ENCODE measurements around the gene IFI30.

DNA sequence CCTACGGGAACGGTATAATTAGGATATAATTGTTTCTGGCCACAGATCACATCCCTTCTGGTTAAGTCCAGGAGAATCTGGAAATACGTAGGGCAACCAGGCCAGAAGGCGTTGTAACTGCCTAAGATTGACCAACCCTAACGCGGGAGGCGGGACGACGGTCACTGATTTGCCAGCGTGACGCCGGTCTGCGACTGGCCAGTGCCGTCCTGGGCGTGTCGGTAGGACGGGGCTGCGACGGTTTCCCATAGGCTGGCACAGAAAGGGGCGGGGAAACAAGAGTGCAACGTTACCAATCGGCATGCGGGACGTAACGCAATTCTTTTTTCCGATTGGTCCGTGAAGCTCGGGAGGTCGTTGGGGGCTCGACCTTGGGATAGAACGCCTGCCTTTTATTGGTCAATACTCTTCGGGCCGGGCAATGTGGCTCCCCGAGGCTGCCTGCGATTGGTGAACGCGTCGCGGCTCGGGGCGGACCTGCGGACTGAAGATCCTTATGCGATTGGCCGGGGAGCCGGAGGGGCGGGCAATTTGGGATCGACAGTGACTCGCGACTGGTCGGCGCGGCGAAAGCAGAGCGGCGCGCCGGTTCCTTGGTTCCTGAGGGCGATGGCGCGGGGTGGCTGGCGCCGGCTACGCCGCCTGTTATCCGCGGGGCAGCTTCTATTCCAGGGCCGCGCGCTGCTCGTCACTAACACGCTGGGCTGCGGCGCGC lies 19.2 kb downstream of the IFI30 start, which contains the start of gene MPV17L2:
- TF ChIP-seq GATA2 (IDR thresholded peaks at IDR 0.05; ENCODE audit: low read depth, low read length) (no peak), GATA3 (IDR thresholded peaks at IDR 0.05; ENCODE audit: low read depth, low read length) (no peak)

Data from SH-SY5Y (cell line).